Testis (tissue), 2 donors: ENCODE results near the gene EYA2.

ENCODE experiments used
- POLR2A ChIP-seq: fragments of 450-650 bp; IDR thresholded peaks from one replicate; pipeline ENCODE4 v1.6.1; 2017; ENCODE audit warnings: antibody characterized with exemption, mild to moderate bottlenecking, moderate library complexity
- TF ChIP-seq, protein P1 (sequence below), 3 experiments: fragments of 450-650 bp in 2 of 3; fragments of 200-600 bp in 1 of 3; sonication (generic) in 1 of 3; IDR thresholded peaks; one replicate each; pipeline ENCODE4 v1.5.1; 2016 to 2019; ENCODE audit warnings: antibody characterized with exemption in 3 of 3, mild to moderate bottlenecking in 2 of 3, moderate library complexity in 1 of 3

DNA sequence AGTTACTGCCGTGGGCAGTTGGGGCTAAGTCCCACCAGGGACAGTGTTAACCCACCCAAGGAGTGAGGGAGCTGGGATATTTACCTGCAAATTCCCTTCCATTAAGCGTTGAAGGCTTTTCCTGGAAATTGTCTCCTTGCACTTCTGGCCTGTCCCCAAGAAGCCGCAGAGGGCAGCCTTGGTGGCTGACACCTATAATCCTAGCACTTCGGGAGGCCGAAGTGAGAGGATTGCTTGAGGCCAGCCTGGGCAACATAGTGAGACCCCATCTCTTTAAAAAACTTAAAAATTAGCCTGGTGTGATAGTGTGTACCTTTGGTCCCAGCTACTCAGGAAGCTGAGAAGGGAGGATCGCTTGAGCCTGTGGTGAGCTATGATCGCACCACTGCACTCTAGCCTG lies 204.4 kb downstream of the EYA2 start:
- TF ChIP-seq, protein P1, sequence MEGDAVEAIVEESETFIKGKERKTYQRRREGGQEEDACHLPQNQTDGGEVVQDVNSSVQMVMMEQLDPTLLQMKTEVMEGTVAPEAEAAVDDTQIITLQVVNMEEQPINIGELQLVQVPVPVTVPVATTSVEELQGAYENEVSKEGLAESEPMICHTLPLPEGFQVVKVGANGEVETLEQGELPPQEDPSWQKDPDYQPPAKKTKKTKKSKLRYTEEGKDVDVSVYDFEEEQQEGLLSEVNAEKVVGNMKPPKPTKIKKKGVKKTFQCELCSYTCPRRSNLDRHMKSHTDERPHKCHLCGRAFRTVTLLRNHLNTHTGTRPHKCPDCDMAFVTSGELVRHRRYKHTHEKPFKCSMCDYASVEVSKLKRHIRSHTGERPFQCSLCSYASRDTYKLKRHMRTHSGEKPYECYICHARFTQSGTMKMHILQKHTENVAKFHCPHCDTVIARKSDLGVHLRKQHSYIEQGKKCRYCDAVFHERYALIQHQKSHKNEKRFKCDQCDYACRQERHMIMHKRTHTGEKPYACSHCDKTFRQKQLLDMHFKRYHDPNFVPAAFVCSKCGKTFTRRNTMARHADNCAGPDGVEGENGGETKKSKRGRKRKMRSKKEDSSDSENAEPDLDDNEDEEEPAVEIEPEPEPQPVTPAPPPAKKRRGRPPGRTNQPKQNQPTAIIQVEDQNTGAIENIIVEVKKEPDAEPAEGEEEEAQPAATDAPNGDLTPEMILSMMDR (IDR thresholded peaks at IDR 0.05) = no peak
- TF ChIP-seq POLR2A = no peak
